OCI-LY1 (cell line): ENCODE data around the gene CSNK1E.
A peak's percentile ranks its signal among the peaks of the same experiment; 100 is the strongest.

Experiments
- EZH2 ChIP-seq: fragments of 200-600 bp; sonication (generic), shearing (Covaris generic); IDR thresholded peaks from 2 replicates; pipeline ENCODE4 v1.8.0; 2017; ENCODE audit warnings: borderline replicate concordance, mixed run types, mild to moderate bottlenecking, antibody characterized with exemption, low read length, moderate library complexity, mixed read lengths
- TF ChIP-seq, protein P1 (sequence below): fragments of 200-600 bp; sonication (generic), shearing (Covaris generic); IDR thresholded peaks from 2 replicates; pipeline ENCODE4 v1.5.1; 2017; ENCODE audit warnings: mild to moderate bottlenecking, antibody characterized with exemption, low read length, moderate library complexity, mixed read lengths

DNA sequence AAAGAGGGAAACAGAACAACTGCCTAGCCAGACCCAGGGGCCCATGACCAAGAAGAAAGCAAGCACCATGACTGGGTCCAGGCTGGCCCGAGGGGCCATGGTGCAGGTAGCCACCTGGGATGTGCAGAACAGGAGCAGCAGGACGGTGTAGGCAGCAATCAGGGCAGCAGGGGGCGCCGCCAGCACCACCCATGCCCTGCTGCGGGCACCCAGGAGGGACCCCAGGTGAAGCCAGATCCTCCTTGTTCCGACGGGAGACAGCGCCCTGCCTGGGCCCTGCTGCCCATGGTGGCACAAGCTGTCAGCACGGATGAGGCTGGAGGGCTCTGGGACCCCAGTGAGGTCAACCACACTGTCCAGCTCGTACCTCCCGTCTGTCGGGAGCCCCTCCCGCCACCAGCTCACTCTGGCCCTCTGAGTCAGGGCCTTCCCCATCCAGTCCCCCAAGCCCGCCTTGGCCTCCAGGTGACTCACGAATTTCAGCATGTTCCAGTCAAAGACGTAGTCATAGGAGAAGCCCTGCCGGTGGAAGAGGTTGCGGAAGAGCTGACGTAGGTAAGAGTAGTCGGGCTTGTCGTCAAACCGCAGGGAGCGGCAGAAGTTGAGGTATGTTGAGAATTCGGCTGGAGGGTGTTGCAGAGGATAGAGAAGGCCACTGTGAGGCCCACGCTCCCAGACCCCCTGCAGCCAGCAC is 18.8 kb downstream of the CSNK1E start:
- TF ChIP-seq, protein P1, sequence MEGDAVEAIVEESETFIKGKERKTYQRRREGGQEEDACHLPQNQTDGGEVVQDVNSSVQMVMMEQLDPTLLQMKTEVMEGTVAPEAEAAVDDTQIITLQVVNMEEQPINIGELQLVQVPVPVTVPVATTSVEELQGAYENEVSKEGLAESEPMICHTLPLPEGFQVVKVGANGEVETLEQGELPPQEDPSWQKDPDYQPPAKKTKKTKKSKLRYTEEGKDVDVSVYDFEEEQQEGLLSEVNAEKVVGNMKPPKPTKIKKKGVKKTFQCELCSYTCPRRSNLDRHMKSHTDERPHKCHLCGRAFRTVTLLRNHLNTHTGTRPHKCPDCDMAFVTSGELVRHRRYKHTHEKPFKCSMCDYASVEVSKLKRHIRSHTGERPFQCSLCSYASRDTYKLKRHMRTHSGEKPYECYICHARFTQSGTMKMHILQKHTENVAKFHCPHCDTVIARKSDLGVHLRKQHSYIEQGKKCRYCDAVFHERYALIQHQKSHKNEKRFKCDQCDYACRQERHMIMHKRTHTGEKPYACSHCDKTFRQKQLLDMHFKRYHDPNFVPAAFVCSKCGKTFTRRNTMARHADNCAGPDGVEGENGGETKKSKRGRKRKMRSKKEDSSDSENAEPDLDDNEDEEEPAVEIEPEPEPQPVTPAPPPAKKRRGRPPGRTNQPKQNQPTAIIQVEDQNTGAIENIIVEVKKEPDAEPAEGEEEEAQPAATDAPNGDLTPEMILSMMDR = peak; percentile 60
- no peak for TF ChIP-seq EZH2
